Esophagus muscularis mucosa (tissue), 4 donors: ENCODE measurements around the gene LRMDA.

ENCODE experiments used
- EP300 ChIP-seq: sonication (generic); formaldehyde crosslinking; IDR thresholded peaks from one replicate; pipeline ENCODE4 v1.6.1; 2017; ENCODE audit warnings: antibody characterized with exemption
- POLR2A ChIP-seq: fragments of 450-650 bp; IDR thresholded peaks from one replicate; pipeline ENCODE4 v1.6.1; 2017; ENCODE audit warnings: antibody characterized with exemption, moderate library complexity, mild to moderate bottlenecking, low read depth
- POLR2AphosphoS5 ChIP-seq, 2 donors: sonication (generic); formaldehyde crosslinking; IDR thresholded peaks; one replicate each; pipeline ENCODE4 v1.6.1; 2017; ENCODE audit warnings: antibody characterized with exemption in 2 of 2
- TF ChIP-seq, protein P1 (sequence below), 3 experiments: fragments of 200-600 bp in 2 of 3; fragments of 450-650 bp in 1 of 3; sonication (generic) in 2 of 3; IDR thresholded peaks; one replicate each; pipeline ENCODE4 v1.5.1; 2017 to 2019; ENCODE audit warnings: antibody characterized with exemption in 3 of 3, mild to moderate bottlenecking in 2 of 3, moderate library complexity in 1 of 3

DNA sequence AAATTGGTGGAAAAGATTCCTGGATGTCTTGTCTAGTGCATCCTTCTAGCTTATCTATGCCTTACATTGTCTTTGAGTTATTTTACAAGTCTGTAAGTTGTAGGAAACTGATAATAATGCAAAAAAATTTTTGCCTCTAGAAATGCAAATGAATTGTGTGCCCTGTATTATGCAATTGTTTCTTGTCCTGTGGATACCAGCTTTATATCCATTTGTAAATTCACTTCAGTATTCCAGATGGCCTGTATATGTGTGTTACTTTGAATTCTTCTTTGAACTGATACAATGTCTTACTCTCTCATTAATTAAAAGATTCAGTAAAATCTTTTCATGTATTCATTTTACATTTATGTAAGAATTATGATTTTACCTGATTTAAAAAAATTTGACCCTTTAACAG, 234.3 kb downstream of the LRMDA start:
- TF ChIP-seq EP300 = no peak
- no peak for TF ChIP-seq POLR2A
- TF ChIP-seq, protein P1, sequence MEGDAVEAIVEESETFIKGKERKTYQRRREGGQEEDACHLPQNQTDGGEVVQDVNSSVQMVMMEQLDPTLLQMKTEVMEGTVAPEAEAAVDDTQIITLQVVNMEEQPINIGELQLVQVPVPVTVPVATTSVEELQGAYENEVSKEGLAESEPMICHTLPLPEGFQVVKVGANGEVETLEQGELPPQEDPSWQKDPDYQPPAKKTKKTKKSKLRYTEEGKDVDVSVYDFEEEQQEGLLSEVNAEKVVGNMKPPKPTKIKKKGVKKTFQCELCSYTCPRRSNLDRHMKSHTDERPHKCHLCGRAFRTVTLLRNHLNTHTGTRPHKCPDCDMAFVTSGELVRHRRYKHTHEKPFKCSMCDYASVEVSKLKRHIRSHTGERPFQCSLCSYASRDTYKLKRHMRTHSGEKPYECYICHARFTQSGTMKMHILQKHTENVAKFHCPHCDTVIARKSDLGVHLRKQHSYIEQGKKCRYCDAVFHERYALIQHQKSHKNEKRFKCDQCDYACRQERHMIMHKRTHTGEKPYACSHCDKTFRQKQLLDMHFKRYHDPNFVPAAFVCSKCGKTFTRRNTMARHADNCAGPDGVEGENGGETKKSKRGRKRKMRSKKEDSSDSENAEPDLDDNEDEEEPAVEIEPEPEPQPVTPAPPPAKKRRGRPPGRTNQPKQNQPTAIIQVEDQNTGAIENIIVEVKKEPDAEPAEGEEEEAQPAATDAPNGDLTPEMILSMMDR (IDR thresholded peaks at IDR 0.05) = no peak
- TF ChIP-seq POLR2AphosphoS5 (IDR thresholded peaks at IDR 0.05) = no peak
